ENCODE results near the gene THAP7. TPM values are rescaled to one million over a fixed set of nuclear protein-coding genes. Genes with fewer than 3 reads are reported as not detected.

Gene THAP7
- total and polyA plus RNA-seq, 2 of the 13 experiments (the other 11 are each of a cell fraction or from before 2014, with no cell fraction given): 13.0 to 25.5 TPM

- peak; percentile 49; the same call in 1 of the 2 replicates for TF ChIP-seq ZHX2 (IDR thresholded peaks at IDR 0.05; ENCODE audit: low read depth)
- TF ChIP-seq ZHX2 (CRISPR knock-in tag; IDR thresholded peaks at IDR 0.05; ENCODE audit: borderline replicate concordance): no peak; the same call in 1 of the 2 replicates
- peak; percentile 31 for TF ChIP-seq SP2 (CRISPR knock-in tag; IDR thresholded peaks at IDR 0.05)
- TF ChIP-seq ZNF256 (CRISPR knock-in tag; conservative IDR thresholded peaks at IDR 0.05): 0 out of 2 replicates have a peak, but pooled peaks have one; percentile 48
- peak; percentile 10 for TF ChIP-seq ZSCAN25 (CRISPR knock-in tag; IDR thresholded peaks at IDR 0.05)
- peak; percentile 96 for TF ChIP-seq ZNF224 (CRISPR knock-in tag; IDR thresholded peaks at IDR 0.05)
- no peak for TF ChIP-seq NFE2L2 (IDR thresholded peaks at IDR 0.05; ENCODE audit: low read length)
- 0 out of 2 replicates have a peak, but pooled peaks have one; percentile 2 for TF ChIP-seq CEBPG (CRISPR knock-in tag; IDR thresholded peaks at IDR 0.05)
- TF ChIP-seq SALL1 (CRISPR knock-in tag; IDR thresholded peaks at IDR 0.05): peak; percentile 85
- no peak for TF ChIP-seq SUZ12 (IDR thresholded peaks at IDR 0.05; ENCODE audit: low read depth, low read length)
- TF ChIP-seq ZFP62 (CRISPR knock-in tag; IDR thresholded peaks at IDR 0.05): no peak
- TF ChIP-seq ZNF768 (CRISPR knock-in tag; IDR thresholded peaks at IDR 0.05): peak; percentile 46
- TF ChIP-seq ZNF121 (CRISPR knock-in tag; IDR thresholded peaks at IDR 0.05): 0 out of 2 replicates have a peak, but pooled peaks have one; percentile 33
- no peak for TF ChIP-seq ZNF646 (CRISPR knock-in tag; IDR thresholded peaks at IDR 0.05)
- peak; percentile 62; the same call in 1 of the 2 replicates for TF ChIP-seq KDM4B (CRISPR knock-in tag; IDR thresholded peaks at IDR 0.05)
- TF ChIP-seq, protein P1, sequence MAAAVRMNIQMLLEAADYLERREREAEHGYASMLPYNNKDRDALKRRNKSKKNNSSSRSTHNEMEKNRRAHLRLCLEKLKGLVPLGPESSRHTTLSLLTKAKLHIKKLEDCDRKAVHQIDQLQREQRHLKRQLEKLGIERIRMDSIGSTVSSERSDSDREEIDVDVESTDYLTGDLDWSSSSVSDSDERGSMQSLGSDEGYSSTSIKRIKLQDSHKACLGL (CRISPR knock-in tag; IDR thresholded peaks at IDR 0.05): peak; percentile 84
- peak; percentile 77 for TF ChIP-seq PRMT3 (CRISPR knock-in tag; IDR thresholded peaks at IDR 0.05; ENCODE audit: borderline replicate concordance, low read depth)
Measured at GRCh38 chr22:21001601-21002325, at the start of gene THAP7 (continued).
